NCI-H446 (cell line): Measurements from ENCODE around the gene RPL22L1.
A peak's percentile ranks its signal among the peaks of the same experiment; 100 is the strongest.
"Not testable (repeated sequence)": the region's sequence is repeated elsewhere in the genome, so short reads cannot be mapped to it uniquely, and the experiment has no call there.

Source experiments
- DNase-seq, 2 experiments: peaks; one replicate each; lab custom pipeline; 2025; lab: John Stamatoyannopoulos, UW

Gene RPL22L1

DNA sequence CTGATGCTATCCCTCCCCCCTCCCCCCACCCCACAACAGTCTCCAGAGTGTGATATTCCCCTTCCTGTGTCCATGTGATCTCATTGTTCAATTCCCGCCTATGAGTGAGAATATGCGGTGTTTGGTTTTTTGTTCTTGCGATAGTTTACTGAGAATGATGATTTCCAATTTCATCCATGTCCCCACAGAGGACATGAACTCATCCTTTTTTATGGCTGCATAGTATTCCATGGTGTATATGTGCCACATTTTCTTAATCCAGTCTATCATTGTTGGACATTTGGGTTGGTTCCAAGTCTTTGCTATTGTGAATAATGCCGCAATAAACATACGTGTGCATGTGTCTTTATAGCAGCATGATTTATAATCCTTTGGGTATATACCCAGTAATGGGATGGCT lies 8.7 kb upstream of the RPL22L1 start:
- DNase-seq, result not testable (repeated sequence)

DNA sequence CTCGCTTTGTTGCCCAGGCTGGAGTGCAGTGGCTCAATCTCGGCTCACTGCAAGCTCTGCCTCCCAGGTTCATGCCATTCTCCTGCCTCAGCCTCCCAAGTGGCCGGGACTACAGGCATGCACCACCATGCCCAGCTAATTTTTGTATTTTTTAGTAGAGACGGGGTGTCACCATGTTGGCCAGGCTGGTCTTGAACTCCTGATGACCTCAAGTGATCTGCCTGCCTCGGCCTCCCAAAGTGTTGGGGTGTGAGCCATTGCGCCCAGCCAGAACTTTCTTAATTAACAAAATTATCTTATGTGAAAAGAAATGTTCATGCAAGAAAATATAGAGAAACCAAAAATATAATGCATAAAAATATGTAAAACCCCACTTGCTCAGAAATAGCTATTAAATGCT lies 7.3 kb upstream of the RPL22L1 start:
- DNase-seq, result not testable (repeated sequence)

DNA sequence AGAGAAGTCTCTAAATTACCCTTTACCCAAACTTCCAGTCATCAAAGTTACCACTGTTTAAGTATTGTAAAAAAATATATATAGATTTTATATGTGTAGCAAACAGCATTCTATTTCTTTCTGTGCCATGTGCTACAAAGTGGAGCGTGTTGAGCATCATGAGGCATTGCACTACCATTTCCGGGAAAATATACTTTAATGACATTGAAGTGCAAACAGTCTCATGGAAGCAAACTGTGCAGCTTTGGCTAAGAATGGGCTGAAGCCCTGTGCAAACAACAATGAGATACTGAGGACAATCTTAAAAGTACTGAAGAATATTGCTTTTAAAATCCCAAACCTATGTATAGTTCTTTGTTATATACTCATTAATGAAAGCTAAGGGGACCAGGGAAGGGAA lies 6.5 kb upstream of the RPL22L1 start:
- no peak for DNase-seq

DNA sequence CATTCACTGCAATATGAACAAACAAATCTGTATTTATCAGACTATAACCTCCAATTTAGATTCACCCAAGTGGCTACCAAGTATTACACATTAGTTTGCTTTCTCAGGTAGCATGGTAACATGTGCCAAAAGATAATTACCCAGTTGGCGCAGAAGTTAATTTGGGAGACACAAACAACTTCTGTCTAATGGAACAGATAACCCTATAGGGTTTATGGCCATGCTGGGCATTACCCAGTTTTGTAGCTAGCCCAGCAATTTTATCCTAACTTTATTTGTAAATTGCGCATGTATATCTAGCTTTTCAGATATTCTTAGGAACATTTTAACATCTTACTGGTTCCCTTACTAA lies 780 bp downstream of the RPL22L1 start:
- DNase-seq, result no peak

DNA sequence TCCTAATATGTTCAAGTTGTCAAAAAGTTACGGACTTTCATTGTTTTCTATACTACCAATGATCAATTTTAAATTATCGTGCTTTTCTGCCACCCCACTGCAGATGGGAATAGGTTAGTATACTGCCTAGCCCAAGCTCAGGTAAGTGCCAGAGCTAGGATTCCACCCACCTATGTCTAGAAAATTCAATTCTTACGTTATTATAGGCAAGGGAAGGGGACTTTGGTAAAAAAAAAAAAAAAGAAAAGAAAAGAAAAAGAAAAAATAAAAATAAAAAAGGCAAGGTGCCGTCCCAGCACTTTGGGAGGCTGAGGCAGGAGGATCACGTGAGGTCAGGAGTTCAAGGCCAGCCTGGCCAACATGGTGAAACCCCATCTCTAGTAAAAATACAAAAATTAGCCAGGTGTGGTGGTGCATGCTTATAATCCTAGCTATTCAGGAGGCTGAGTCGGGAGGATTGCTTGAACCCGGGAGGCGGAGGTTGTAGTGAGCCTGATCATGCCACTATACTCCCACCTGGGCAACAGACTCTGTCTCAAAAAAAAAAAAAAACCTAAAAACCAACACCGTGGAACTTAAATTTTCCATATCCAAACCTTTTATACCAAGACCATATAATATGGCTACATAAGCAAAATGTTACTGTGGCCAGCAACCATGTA lies 1.3 kb downstream of the RPL22L1 start:
- no peak for DNase-seq

DNA sequence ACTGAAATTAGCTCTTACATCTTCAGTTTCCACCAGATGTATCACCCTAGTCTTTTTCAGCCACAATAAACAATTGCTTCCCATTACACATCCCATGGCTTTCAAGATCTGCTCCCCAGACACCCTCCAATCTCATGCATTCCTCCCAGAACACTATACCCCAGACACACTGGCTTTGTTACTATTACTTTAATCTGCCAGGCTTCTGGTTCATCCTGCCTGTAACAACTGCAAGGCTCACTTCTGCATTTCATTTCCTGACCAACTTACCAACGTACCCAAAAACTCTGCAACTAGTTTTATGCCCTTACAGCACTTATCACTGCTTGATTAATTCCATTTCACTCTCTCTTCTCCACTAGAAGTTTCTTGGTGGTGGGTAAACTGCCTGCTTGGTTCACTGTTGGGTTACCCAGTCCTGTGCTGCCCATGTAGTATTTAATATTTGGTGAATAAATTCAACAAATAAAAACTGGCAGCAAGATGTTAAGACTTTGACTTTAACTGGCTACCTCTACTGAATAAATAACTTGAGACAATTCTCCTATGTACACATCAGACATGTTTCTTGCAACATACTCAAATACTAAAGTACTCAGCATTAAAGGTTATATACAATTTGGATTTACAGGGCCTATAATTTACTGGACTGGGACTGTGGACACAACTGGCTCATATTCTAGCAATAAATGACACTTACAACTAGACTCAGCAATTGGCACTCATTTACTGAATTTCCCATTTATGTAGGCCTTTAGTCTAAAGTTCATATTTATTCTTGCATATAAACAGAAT lies 2.7 kb downstream of the RPL22L1 start:
- DNase-seq, result no peak

DNA sequence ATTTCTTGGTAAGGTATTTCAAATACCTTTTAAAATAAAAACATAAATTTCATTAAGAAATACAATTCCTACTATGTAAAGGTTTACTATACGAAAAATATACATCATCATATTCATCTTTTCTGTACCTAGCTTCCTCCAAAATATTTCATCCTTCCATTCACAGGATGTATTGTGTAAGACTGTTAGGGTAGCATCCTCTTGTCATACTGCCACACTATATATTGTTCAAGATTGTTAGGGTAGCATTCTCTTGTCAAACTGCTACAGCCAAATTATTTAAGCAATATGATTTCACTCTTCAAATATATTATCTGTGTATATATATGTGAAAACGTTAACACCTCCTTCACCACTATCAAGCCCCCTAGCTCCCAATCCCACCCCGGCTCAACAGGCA lies 3.5 kb downstream of the RPL22L1 start:
- DNase-seq, result no peak

DNA sequence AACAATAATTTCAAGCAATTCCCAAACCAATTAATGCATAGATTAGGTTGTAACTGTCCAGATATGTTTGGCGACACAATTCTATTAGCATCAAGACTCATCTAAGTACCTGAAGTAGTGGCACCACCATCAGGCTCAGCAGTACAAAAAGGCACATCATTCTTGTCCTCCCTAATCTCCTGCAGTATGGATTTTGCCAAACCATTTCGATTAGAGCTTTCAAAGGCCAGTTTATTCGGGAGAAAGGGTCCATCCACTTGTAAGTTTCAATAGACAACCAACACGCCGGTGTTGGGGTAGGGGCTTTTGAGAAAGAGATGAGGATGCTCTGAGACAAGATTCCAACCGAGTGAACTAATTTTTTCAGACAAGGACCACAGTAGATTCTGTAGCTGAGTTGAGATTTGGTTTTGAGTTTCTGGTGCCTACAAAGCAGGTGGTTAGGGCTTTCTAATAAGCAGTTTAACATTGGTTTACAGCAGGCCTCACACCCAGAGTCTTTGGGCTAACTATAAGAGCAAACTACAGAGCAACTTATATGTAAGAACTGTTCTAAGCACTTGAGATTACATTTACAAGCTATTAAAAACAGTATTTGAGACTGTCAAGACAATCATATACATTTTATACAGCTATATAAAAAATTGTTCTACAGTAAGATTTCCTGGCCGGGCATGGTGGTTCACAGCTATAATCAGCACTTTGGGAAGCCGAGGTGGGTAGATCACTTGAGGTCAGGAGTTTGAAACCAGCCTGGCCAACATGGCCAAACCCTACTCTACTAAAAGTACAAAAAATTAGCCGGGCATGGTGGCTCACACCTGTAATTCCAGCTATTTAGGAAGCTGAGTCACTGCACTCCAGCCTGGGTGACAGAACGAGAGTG lies 4.5 kb downstream of the RPL22L1 start:
- no peak for DNase-seq

DNA sequence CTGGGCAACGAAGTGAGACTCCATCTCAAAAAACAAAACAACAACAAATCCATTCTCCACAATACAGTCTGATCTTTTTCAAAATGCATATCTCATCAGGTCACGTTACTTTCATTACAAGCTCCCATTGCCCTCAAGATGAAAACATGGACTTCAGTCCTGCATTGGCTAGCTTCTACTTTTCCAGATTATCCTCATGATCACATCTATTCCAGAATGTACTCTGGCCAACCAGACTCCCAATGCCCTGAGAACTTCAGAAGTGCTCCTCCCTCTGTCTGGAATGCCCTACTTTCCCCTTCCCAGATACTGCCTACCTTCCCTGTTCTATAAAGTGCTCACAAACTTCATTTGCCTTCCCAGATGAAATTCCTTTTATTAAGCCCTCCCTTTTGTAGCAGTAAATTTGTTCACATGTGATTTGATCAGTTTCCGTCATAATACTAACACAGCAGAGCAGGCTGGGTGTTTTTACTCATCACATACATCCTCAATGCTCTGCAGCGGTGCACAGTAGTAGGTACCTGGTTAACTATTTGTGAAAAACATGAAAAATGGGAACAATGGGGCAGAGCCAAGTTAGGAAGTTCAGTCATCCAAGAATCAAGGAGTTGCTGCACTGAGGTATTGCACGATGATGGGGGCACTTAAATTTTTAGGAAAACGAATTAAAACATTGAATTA lies 5.3 kb downstream of the RPL22L1 start:
- DNase-seq, result no peak

DNA sequence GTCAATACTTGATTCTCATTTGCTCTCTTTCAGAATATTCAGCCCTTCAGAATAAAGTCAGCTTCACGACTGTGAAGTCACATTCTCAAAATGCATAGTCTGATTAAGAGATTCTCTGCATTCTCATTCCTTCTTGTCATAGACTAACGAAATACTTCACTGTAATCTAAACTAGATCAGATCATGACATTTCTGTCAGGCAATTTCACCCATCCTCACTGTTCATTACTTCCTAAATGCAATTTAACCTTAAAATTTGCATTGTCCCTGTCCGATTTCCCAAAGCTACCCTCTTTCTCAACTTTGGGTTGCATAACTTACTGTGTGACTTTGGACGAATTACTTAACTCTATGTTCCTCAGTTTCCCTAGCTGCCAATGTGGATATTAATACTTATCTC lies 6.2 kb downstream of the RPL22L1 start:
- no peak for DNase-seq

DNA sequence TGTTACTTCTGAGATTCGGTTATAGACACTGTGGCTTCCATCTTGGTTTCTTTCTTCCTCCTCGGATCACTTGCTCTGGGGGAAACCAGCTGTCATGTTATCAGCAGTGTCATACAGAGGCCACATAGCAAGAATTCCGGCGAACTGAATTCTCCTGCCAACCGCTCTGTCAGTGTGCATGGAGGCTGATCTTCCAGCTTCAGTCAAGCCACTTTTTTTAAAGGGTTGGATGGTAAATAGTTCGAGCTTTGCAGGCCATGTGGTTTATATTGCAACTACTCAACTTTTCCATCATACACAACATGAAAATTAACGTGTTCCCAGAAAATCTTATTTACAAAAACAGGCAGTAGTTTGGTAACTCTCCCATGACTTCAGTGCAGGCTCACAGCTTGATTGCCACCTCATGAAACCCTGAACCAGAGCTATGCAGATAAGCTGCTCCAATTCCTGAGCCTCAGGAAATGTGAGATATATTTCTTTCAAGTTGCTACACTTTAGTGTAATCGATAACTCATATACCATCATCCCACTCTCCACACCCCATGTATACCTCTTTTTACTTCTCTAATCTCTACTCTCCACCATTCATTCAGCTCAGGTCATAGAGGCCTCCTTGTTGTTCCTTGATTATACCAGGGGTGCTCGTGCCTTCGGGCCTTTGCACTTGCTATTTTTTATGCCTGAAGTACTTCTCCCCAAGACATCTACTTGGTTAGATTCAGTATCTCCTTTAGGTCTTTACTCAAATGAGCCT lies 7.2 kb downstream of the RPL22L1 start:
- DNase-seq, result no peak

DNA sequence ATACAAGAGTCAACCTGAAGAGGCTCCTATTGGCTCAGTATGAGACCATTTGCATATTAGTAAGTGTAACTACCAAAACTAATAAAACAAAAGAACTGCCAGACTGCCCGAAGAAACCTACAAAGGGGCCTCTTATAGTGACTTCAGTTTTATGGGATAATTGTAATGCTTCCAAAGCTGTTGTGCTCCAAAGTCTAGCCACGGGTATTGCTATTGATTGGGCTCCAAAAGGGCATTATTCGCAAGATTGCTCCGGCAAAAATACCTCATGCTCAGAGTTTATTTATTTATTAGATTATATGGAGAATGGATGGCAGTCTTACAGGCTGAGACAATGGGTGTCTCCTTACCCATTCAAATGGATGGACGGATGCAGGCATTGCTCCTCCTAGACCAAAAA lies 11.4 kb downstream of the RPL22L1 start:
- no peak for DNase-seq

DNA sequence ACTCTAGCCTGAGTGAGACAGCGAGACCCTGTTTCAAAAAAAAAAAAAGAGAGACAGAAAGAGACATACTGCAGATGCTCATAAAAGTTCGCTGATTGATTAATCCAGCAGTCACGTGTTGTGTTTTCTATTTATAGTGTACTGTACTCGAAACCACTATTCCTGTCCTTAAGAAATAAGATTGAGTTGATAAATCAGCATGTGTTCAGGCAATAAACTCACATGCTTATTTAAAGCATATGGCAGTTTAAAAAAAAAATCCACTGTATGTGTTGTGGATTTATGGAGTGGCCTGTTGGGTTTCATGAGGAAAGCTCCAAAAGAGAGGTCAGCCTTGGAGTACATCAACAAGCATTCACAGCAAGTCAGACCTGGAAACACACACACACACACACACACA lies 17.7 kb downstream of the RPL22L1 start:
- DNase-seq, result no peak

DNA sequence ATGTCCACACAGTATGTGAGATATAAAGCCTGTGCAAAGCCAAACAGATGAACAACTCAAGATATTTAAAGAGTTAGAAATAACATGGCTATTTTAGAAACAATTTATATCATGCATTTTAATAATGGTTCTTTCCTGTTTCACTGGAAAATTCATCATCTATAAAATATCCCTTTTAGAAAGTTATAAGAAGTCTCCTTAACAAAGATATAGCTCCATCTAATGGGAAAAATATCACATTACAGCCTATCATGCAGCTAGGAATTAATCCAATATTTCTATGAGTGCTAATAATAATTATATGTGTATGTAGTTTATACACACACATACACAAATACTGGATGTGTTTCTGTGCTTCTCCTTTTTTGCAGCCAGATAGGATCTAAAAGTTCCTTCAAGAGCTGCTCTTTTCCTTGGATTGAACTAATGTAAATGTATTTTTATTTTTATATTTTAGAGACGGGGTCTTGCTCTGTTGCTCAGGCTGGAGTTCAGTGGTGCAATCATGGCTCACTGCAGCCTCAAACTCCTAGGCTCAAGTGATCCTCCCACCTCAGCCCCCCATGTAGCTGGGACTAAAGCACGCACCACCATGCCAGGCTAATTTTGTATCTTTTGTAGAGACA lies 21.6 kb downstream of the RPL22L1 start:
- peak in 1 of 2 experiments; percentile 21 for DNase-seq

DNA sequence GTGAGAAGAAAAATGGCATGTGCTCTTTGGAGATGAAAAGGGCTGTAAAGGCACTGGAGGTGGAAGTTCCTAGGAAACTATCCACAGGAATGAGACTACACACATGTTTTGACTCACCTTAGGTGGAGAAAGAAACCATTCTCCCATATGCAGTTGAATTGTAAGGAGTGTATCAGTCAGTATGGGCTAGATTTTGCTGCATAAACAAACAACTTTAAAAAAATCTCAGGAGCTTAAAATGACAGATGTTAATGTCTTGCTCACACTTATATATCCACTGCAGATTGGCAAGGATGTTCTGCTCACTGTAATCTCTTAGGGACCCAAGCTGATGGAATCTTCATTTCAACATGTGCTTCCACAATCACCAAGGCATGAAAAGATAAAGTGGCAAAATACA lies 25.6 kb downstream of the RPL22L1 start:
- no peak for DNase-seq

DNA sequence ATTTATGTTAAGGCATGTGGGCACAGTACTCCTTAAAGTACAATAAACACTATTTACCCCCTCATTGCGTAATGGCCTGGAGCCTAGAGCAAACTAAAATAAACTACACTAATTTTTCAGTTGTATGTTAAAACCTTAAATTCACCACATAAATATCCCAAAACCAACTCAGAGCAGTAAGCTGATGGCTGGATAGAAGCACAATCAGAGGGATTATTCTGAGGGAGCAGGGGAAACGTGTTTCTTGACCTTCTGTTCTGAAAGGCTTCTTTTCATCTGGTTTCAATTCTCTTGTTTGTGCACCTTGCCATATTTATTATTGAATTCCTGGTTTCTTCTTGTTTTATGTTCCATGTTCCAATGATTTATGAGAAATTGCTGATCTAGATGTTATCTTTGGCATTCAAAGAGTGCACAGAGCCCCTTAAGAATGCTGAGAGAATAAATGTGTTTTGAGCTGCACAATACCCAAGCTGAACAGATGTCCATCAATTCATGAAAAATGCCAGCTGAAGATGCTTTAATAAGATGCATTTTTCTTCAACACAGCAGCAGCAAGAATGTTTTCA lies 29.6 kb downstream of the RPL22L1 start:
- DNase-seq, result no peak

DNA sequence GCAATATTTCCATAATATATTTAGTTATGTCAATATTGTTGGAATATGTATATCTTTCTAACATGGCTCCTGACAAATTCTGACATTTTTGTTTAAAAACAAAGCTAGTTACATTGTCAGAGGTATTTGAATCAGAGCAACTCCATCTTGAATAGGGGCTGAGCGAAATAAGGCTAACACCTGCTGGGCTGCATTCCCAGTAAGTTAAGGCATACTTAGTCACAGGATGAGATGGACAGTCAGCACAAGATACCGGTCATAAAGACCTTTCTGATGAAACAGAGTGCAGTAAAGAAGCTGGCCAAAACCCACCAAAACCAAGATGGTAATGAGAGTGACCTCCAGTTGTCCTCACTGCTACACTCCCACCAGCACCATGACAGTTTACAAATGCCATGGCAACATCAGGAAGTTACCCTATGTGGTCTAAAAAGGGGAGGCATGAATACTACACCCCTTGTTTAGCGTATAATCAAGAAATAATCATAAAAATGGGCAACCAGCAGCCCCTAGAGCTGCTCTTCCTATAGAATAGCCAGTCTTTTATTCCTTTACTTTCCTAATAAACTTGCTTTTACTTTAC lies 30.4 kb downstream of the RPL22L1 start:
- DNase-seq, result no peak

DNA sequence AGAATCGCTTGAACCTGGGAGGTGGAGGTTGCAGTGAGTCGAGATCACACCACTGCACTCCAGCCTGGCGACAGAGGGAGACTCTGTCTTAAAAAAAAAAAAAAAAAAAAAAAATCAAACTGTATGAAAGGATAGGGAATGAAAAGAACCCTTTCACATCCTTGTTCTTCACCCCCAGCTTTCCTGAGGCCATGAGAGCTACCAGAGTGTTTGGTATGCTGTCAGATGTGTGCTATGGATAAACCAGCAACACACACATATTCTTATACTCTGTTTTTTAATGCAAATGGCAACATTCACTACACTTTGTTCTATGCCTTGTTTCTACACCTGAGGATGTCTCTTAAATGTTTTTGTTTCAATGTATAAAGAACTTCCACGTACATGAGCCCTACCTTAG lies 33.5 kb downstream of the RPL22L1 start:
- DNase-seq, result no peak

DNA sequence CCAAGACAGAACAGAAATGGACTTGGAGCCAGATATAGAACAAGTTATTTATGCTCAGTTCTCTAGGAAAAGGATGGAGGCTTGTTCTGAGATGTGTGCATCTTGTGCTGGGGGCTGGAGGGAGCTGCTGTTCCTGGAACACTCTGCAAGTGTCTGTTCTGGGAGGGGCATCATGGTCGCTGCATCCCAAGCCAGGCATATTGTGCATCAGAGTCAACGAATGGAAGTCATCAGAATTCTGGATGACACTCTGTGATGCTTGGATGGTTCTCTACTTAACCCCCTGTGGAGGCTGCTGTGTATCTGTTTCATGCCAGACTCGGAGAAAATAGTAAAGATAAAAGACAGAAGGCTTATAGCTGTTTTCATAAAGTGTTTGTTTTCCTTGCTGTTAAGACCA lies 34.7 kb downstream of the RPL22L1 start:
- peak; percentile 79 to 82 for DNase-seq

DNA sequence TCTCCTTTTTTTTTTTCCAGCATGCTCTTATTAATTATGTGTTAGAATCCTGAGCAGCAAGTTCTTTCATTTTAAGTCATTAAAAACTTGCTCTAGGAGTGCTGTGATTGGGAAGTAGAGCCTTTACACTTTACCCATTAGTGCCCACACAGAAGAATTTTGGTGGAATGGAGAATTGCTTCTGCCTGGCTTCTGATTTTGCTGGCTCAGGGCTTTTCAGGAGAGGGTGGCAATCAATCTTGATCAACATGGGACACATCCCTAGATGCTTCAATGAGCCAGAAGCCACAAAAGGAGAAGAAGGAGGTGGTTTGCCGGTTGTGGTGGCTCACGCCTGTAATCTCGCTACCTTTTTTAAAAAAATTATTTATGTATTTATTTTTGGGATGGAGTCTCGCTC lies 39.4 kb downstream of the RPL22L1 start:
- DNase-seq, result no peak
